Activated CD8-positive, alpha-beta memory T cell treated with anti-CD3 and anti-CD28 coated beads, Interleukin-2, amount 50 U/mL, for 24 hours (primary cell): ENCODE measurements around the gene SLC4A2.

ENCODE experiments used
- DNase-seq: peaks from one replicate; pipeline ENCODE4 v3.0.0-alpha.2; 2020; ENCODE audit errors: extremely low read depth

SLC4A2 gene

DNA sequence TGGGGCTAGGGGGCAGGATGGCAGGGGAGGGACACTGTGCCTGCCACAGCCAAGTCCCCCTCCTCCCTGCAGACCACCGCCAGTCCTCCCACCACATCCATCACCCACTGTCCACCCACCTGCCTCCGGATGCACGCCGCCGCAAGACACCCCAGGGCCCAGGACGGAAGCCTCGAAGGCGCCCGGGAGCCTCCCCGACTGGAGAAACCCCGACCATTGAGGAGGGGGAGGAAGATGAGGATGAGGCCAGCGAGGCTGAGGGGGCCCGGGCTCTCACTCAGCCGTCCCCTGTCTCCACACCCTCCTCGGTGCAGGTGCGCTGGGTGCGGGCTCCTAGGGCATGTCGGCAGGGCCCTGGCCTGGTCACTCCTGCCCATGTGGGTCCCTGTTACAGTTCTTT is 5.1 kb downstream of the SLC4A2 start:
- DNase-seq, result no peak

DNA sequence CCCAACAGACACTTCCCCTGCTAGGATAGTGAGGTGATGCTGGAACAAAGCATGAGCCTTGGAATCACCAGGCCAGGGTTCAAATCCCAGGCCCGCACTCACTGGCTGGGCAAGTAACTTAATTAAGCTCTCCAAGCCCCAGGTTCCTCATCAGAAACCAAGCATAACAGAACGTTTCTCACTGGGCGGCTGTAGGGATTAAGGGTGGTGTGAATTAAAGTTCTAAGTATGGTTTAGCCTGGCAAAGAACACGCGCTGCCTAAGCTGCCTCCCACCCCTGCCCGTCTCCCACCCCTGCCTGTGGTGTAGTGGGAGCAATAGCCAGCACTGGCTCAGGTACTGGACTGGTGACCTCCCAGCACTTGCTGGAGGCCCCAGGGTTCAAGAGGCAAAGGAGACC is 5.6 kb downstream of the SLC4A2 start:
- DNase-seq, result no peak

DNA sequence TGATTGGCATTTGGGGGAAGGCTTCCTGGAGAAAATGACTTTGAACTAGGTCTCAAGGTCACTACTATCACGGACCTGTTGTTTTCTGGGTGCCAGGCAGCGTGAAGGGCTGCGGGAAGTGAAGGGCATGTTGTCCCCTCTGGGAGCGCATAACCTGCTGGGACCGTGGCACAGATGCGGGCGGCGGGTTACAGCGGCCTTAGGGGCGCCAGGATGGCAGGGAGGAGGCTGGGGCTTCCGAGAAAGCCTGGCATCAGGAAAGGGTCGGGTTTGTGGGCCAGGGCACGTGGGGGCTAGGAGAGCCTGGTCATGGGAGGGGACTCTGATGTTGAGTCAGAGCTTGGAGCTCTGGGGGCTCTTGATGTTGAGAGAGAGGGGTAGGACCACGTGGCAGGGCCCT is 6.1 kb downstream of the SLC4A2 start:
- no peak for DNase-seq

DNA sequence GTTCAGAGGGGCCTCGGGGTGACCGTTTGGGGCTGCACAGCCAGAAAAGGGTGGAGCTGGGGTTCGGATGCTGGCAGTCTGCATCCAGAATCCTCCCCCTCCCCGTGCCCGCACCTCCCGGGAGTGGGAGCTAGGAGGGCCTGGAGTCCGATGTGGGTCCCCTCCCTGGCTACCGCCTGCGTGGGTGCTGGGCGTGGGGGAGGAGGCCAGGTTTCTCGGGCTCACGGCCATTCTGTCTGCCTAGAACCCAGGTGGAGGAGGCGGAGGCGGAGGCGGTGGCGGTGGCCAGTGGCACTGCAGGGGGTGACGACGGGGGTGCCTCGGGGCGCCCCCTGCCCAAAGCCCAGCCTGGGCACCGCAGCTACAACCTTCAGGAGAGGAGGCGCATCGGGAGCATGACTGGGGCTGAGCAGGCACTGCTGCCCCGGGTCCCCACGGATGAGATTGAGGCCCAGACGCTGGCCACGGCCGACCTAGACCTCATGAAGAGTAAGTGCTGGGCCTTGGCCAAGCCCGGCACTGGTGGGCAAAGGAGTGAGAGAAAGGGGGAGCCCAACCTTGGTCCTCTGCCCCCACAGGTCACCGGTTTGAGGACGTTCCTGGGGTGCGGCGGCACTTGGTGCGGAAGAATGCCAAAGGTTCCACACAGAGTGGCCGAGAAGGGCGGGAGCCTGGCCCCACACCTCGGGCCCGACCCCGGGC is 7.0 kb downstream of the SLC4A2 start:
- no peak for DNase-seq

DNA sequence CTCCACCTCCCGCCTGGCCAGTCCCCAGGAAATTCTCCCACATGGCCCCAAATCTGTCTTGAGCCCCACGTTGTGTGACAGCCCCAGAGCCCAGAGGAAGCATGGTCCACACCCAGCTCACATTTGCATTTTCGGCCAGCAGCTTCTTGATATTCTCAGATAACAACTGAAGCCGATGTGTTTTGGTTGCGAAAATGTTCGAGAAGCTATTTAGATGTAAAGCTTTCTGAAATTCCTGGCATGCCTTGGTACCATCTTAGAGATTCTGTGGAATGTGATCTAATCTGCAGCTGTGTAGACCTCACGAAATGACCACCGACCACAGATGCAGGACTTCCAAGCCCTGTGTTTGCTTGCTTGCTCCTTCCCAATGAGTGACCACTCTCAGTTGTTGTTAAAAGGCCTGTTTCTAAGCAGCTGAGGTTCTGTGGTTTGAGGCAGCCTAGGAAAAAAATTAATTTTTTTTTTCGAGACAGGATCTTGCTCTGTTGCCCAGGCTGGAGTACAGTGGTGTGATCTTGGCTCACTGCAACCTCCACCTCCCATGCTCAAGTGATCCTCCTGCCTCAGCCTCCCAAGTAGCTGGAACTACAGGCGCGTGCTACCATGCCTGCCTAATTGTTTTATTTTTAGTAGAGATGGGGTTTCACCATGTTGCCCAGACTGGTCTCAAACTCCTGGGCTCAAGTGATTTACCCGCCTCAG is 8.8 kb downstream of the SLC4A2 start:
- DNase-seq, result no peak

DNA sequence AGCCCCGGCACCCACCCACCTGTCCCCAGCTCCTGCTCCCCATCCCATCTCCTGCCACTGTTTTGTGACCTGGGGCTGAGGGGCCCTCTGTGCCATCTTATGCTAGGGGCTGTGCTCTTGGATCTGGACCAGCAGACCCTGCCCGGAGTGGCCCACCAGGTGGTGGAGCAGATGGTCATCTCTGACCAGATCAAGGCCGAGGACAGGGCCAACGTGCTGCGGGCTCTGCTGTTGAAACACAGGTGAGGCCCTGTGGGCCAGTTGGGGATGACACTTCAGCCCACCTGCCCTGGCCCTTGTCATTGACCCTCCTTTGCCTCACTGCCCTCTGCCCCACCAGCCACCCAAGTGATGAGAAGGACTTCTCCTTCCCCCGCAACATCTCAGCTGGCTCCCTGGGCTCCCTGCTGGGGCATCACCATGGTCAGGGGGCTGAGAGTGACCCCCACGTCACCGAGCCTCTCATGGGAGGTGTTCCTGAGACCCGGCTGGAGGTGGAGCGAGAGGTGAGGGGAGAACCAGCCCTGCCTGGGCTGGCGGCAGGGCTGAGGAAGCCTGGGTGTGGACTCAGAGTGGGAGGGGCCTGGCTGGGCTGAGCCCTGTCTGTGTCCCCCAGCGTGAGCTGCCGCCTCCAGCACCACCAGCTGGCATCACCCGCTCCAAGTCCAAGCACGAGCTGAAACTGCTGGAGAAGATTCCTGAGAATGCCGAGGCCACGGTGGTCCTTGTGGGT is 10.6 kb downstream of the SLC4A2 start:
- DNase-seq, result no peak

DNA sequence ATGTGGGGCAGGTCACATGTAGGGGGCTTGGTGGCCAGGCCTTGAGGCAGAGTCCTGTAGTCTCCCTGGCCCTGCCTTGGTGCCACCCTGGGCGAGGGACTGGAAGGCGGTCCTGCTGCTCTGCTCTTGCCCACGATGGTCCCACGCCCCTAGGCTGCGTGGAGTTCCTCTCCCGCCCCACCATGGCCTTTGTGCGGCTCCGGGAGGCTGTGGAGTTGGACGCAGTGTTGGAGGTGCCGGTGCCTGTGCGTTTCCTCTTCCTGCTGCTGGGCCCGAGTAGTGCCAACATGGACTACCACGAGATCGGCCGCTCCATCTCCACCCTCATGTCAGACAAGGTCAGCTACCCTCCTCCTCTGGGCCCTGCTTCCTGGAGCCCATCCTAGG is 11.2 kb downstream of the SLC4A2 start:
- DNase-seq, result no peak

DNA sequence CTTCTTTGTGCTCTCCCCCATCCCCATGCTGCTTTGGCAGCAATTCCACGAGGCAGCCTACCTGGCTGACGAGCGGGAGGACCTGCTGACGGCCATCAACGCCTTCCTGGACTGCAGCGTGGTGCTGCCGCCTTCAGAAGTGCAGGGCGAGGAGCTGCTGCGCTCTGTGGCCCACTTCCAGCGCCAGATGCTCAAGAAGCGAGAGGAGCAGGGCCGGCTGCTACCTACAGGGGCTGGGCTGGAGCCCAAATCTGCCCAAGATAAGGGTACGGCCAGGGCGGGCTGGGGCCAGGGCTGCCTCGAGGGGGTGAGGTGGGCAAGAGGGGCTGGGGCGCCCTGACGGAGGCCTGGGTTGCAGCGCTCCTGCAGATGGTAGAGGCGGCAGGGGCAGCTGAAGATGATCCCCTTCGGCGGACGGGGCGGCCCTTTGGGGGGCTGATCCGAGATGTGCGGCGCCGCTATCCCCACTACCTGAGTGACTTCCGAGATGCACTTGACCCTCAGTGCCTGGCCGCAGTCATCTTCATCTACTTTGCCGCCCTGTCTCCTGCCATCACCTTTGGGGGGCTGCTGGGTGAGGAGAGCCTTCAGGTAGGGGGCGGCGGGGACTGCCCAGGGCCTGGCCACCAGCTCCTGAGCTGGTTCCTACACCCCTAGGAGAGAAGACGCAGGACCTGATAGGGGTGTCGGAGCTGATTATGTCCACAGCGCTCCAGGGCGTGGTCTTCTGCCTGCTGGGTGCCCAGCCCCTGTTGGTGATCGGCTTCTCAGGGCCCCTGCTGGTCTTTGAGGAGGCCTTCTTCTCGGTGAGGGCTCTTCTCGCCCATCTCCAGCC is 11.9 kb downstream of the SLC4A2 start:
- DNase-seq, result no peak

DNA sequence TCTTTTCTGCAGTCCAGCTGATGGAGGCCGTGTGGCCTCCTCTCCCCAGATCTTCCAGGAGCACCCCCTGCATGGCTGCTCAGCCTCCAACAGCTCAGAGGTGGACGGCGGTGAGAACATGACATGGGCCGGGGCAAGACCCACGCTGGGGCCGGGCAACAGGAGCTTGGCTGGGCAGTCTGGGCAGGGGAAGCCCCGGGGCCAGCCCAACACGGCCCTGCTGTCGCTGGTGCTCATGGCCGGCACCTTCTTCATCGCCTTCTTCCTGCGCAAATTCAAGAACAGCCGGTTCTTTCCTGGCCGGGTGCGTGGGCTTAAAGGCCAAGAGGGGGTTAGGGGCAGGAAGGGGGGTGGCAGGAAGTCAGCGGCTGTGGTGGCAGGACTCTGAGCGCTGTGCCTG is 14.6 kb downstream of the SLC4A2 start:
- no peak for DNase-seq

DNA sequence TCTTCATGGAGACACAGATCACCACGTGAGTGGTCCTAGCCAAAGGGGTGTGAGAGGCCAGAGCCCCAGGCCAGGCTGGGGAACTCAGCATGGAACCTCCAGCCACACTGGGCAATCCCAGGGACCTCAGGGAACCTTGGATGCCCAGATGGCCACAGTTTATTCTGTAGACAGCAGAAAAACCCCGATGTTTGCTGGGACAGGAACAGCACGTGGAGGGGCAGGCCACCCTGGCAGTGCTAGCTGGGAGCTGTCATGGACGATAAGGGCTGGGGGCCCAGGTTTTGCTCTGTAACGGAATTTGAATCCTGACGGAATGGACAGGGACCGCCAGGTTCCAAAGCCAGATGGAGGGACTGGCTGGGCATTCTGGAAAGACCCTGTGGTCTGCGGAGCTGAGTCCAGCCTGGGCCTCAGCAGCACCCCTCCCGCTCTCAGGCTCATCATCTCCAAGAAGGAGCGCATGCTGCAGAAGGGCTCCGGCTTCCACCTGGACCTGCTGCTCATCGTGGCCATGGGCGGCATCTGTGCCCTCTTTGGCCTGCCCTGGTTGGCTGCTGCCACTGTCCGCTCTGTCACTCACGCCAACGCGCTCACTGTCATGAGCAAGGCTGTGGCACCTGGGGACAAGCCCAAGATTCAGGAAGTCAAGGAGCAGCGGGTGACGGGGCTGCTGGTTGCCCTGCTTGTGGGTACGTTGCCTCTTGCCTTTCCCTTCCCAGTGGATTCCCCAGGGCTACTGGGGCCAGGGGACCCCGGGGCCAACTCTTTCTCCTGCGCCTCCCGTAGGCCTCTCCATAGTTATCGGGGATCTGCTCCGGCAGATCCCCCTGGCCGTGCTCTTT is 15.7 kb downstream of the SLC4A2 start:
- no peak for DNase-seq

DNA sequence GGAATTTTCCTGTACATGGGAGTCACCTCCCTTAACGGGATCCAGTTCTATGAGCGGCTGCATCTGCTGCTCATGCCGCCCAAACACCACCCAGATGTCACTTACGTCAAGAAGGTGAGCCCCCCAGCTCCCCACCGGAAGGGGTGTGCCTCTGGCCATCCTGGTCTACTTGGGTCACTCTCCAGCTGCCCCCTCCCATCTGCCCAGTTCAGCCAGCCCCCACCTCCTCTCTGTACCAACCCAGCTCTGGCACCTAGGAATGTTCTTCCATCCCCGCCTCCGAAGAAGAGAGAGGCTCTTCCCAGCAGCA is 16.2 kb downstream of the SLC4A2 start:
- DNase-seq, result no peak

DNA sequence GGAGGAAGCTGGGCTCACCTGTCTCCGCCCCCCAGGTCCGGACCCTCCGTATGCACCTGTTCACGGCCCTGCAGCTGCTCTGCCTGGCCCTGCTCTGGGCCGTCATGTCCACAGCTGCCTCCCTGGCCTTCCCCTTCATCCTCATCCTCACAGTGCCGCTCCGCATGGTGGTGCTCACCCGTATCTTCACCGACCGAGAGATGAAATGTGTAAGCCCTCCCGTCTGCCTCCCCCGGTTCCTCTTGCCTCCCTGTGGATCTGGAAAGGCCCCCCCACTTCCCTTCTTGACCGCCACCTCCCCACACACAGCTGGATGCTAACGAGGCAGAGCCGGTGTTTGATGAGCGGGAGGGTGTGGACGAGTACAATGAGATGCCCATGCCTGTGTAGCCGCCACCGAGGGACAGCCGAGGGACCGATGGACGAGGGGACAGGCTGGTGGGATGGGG is 16.6 kb downstream of the SLC4A2 start:
- DNase-seq, result no peak

DNA sequence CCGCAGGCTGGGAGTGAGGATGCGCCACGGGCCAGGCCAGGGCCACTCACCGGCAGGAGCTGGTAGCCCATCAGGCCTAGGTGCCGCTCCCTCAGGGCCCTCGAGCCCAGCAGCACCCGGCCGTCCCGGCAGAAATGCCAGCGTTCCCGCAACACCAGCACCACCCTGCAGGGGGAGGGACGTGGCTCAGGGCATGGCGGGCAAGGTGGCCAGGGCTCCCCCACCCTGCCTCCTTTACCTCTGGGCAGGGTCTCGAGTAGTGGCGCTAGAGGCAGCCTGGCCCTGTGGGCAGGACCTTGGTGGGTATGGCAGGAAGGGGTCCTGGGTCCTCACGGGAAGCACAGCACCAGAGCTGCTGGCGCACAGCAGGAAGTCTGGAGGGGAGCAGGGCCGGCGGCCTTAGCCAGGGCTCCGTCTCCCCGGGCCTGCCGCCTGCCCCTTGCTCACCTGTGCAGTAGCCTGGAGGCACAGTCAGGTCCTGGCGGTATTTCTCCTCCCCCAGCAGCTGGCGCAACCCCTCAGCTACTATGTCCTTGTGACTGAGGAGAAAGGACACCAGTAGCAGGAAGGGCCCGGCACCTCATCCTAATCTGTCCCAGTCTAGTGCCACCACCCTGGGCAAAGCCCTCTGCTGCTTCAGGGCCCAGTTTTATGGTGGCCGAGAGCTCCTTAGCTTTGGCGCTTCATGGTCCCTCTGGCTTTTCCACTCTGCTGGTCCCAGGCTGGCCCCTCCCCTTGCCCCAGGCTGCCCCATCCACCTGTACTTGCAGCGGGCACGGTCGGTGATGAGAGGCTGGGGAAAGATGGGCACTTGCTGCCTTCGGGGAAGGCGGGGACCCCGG is 17.7 kb downstream of the SLC4A2 start:
- DNase-seq, result no peak

DNA sequence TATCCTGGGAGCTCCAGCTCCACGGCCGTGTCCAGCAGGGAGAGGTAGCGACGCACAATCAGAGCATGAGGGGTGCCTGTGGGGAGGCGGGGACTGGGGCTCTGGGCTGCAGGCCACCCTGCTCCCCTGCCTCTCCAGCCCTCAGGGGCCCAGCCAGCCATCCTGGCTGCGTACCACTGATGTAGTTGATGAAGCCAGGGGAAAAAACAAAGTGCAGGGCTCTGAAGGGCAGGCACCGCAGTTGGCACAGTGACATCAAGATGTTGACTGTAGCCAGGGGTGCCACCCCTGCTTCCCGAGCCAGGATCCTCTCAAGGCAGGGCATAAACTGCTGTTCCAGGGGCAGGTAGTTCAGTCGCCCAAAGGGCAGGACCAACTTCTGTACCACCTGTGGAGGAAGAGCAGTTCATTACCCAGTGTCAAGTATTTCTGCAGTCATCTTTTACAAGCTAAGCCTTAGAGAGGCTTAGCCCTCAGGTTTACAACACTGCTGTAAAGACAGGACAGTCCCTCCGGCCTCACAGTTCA is 18.4 kb downstream of the SLC4A2 start:
- no peak for DNase-seq

DNA sequence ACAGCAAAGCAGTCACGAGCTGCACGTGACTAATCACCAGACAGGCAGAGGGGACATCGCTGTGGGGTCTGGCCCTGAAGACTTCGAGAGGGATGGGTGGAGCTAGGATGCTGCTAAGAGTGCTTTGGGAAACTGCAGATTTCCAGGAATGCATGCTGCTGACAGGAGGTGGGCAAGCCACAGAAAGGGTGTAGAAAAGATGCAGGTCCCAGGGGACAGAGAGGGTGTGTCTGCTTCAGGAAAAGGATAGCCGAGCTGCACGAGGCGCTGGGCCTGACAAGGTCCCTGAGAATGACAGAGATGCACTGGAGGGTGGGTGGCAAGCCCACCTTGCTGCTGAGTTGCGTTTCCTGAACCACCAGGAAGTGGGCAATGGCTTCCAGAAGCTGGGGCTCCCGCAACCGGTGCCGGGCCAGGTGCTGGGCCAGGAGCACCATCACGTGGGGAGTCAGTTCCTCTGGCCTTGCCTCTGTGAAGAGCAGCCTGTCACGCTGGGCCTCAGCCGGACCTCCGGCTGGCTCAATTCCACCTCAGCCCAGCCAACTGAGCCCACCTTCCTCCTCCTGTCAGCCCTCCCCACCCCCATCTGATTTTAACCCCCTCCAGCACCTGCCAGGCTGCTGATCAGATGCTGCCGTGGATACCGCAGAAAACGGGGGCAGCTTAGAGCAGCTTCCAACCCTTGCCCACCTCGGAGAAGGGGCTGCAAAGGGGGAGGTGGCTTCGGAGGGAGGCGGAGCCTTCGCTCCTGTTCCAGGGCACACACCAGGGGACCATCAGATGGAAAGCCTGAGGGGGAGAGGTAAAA is 19.0 kb downstream of the SLC4A2 start:
- DNase-seq, result no peak

DNA sequence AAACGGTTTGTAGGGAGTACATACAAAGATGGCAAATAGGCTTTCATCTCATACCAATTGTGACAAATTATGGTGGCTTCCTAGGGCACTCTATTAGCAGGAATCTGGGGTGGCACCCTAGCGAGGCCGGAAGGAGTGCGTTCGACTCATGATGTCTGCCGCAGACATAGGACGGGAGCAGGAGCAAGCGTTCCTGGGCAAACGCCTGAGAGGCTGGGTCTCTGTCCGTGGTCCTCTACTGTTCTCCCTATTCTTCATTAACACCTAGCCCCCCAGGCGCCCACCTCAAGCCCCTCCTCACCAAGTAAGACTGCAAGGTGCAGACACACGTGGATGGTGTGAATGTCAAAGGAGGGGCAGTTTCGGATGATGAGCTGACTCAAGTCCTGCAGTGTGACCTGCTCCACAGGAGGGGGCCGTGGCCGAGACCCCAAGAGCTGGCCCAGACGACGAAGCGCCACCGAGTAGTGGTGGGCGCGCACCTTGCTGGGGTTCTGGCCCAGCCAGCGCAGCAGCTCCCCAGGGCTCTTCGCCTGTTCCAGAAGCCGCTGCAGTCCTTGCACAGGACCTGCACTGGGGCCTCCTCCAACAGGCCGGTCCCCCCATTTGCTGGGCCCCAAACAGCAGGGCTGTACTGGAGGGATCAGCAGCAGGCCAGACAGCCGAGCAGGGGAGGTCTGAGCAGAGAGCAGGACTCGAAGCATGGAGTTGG is 20.0 kb downstream of the SLC4A2 start:
- DNase-seq, result no peak

DNA sequence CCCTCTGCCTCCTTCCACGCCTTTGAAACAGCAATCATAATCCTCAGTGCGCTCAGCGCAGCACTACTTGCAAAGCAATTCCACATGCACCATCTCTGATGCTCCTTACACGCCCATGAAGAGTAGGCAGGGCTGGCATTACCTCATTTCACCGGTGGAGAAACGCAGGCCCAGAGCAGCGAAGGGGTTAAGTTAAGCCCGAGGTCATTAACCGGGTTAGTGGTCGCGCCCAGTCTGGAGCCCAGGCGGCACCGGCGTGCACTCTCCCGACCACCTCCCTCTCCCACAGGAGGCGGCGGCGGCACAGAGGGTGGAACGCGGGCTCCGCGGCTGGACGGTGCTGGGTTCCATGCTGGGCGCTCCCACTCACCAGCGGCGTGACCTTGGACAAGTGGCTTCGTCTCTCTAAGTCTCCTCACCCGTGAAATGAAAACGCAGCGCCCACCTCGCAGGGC is 20.7 kb downstream of the SLC4A2 start:
- DNase-seq, result no peak

DNA sequence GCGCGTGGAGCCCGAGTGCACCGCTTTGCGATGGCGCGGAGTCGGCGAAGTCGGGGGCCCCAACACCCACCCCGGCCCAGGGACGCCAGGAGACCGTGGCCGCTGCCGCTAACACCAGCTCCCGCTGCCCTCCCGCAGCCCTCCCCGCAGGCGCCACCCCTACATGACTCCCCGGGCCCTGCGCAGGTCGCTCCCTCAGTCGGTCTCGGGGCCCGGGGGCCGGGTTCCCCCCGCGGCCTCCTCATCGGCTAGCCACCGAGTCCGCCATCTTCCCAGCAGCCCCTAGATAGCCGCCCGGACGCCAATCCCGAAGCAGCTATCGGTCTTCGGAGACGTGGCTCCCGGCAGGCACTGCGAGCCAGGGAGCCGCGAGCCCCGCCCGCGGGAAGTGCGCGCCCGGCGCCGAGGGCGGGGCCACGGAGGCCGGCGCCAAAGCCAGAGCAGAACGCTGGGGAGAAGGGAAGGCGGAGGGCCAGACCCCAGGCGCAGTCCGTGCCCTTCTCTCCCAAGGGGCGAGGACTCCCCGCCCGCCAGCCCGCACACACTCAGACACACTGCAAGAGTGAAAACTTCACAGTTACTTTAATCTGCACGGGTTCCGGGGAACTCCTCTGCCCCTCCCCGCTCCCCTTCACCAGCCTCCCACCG is 21.3 kb downstream of the SLC4A2 start, which contains the start of gene FASTK:
TSS of gene FASTK (minus strand) at position 288 of the 648 bp plus-strand sequence. CDS start at position 245, 43 bp downstream.
- DNase-seq, result peak; percentile 75
